Measurements from ENCODE around the gene TNFSF4. TPM values are rescaled to one million over a fixed set of nuclear protein-coding genes. Genes with fewer than 3 reads are reported as not detected.
"Not testable (repeated sequence)": the region's sequence is repeated elsewhere in the genome, so short reads cannot be mapped to it uniquely, and the experiment has no call there.

TNFSF4 gene, protein sequence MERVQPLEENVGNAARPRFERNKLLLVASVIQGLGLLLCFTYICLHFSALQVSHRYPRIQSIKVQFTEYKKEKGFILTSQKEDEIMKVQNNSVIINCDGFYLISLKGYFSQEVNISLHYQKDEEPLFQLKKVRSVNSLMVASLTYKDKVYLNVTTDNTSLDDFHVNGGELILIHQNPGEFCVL
- polyA plus RNA-seq (ENCODE audit: insufficient read length) = 2.5 TPM

DNA sequence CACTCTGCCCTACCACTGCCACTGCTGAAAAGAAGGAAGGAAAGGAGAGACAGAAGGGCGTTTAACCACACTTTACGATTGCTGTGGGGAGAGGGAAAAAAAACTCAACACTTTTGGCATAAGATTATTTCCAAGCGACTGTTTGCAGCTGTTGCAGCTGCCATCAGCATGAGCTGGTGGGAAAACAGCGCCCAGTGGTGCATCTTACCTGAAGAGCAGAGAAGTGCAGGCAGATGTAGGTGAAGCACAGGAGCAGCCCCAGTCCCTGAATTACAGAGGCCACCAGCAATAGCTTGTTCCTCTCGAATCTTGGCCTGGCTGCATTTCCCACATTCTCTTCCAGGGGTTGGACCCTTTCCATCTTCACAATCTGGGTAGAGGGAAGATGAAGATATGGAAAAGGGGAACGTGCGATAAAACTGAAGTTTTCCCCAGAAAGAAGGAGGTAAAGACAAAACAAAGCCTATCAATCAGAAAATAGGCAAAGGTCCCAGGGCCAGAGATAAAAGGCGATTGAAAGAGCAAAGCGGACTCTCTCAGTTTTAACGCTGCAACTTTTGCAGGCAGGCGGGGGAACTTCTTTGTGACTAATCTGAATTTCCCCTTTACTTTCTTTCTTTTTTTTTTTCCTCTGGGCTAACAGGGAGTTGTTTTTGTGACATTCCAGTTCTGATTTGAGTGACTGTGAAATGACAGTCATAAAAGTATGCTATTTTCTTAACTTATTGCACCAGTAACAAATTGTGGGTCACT is at the start of gene TNFSF4:
TSS of gene TNFSF4 (minus strand) at position 516 of the 753 bp plus-strand sequence. CDS start at position 361, 155 bp downstream.
- peak; percentile 38 for DNase-seq

DNA sequence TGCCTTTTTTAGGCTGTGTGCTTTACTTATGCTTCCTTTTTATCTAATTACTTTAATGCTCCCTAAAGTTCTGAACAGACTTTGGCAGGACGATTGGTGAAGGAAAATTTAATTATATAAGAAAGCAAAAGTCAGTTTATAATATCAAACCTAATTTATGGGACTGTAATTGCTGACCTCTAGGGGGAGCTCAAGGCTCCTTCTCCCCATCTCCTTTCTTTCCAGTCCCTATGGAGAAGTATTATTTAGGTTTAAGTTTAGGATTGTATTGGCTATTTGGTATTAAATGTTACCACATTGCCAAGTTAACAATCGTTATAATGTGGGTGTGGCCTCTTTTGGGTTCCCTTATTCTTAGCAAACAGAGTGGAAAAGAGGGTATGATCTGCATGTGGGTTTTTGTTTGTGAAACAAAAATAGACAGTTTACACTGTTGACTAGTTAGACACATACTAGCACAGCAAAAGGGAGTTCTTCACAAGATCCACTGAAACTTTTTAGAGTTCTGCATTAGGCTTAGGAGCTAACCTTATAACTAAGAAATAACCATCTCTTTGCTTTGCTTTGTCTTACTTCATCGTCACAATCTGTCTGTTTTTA is 48.2 kb upstream of the TNFSF4 start:
- DNase-seq = no peak

DNA sequence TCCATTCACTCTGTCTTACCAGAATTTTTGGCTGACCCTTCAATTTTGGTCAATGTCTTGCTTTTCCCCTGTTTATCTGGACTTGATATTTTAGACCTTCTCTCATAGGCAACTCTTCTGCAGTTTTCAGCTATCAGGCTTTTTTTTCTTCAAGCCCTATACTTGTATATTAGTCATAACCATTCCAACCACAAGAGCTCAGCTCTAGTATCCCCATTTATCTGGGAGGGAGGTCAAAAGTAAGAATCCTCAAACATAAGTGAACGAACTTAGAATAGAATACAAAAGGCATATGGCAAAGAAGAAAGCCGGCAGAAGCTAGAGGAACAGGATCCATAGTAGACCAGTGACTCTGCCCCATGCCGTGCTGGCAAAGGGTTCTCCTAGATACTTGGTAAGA is 45.9 kb upstream of the TNFSF4 start:
- no peak for DNase-seq

DNA sequence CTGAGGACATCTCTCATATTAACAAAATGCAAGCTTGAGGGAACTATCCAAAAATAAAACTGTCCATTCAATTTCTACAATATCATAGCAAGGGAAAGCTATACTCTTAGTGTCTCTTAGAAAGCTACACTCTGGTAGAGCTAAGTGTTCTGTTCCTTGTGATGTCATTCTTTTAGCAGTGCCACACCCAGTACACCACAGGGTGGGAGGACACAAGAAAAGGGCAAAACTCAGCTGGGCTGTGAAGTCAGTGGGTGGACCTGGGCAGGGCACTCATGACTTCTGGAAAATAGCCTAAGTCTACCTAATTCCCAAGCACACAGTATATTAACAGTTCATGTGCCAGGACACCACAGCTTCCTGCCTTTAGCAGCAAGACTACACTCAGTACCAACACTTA is 42.2 kb upstream of the TNFSF4 start:
- no peak for DNase-seq

DNA sequence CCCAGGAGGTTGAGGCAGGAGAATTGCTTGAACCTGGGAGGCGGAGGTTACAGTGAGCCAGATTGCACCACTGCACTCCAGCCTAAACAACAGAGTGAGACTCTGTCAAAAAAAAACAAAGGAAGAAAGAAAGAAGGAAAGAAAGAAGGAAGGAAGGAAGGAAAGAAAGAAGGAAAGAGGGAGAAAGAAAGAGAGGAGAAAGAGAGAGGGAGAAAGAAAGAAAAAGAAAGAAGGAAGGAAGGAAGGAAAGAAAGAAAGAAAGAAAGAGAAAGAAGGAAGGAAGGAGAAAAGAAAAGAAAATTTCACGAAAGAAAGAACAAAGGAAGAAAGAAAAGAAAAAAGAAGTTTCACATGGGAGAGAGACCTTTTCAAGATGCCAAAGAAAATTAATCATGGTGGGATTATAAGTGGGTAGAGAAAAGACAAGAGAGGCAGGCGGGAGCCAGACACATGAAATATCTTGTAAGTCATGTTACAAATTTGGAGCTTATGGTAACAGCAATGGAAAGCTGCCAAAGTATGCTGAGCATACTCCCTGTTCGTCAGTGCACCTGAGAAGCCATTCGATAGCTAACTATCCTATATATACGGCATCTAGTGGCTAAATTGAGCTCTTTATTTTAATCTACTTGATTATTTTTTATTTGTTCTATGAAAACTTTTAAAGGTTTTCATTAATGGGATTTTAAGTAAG is 41.3 kb upstream of the TNFSF4 start:
- DNase-seq = no peak

DNA sequence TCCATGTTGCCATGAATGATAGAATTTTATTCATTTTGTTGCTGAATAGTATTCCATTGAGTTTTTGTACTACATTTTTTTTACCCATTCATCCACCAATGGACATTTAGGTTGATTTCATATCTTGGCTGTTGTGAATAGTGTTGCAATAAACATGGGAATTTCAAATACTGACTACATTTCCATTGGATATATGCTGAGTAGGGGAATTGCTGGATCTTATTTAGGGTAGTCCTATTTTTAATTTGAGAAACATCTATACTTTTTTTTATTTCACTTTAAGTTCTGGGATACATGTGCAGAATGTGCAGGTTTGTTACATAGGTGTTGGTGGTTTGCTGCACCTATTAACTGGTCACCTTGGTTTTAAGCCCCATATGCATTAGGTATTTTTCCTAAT is 38.8 kb upstream of the TNFSF4 start:
- no peak for DNase-seq

DNA sequence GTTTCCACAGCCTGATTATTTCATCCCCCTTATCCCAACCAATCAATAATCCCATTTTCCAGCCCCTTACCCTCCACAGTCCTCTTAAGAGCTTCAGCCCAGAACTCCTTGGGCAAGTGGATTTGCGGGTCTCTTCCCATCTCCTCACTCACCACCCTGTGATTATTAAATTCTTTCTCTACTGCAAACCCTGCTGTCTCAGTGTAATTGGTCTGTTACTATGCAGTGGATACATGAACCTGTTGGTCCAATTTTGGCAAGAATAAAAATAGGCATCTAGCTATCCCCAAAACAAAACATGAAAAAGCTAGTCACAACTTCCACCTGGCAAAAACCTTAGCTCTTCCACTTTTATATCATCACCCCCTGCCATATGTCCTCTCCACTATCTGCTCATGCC is 36.2 kb upstream of the TNFSF4 start:
- no peak for DNase-seq

DNA sequence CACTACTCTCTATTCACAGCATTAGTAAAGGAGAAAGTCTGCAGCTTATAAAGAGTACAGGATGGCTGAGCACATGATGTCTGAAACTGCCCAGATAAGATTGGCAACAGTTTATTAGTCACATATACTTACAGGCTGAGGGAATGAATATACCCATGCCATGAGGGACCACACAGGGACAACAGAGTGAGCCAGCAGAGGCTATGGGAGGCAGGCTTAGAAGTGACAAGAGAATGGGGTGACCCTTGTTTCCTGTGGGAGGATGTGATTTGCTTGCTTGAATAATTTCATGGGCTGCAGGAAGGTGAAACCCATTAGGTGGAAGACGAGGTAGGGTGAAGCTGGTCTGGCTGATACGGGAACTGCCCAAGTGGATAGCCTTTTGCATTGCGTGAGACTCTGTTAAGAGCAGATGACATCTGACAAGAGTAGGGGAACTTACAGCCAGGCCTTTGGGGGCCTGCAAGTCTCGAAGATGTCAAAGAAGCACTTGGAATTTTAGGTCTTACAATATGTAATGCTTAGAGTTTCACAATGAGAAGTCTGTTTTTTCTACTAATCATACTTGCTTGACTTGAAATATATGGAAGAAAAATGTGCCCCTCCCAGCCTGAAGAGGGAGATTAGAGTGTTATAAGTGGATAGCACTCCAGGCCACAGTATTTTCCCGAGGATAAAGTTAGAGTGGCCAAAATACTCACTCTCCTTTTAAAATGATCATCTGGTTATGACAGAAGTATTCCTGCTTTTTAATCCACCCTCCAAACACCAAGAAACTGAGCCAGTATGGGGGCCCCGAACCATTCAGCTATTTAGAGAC is 34.6 kb upstream of the TNFSF4 start:
- DNase-seq = no peak

DNA sequence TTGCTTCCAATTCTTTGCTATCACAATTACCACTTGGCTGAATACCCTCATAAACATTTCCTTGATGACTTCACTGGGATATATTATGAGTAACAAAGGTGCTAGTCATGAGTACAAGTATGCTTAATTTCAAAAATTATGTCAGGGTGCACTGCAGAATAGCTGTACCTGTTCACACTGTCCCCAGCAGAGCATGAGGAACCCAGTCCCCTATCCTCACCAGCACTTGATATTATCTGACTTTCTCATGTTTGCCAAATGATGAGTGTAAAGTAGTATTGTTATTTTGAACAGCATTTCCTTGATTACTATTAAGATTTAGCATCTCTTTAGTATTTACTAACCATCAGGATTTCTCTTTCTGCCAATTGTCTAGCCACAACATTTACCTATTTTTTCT is 33.5 kb upstream of the TNFSF4 start:
- DNase-seq = no peak

DNA sequence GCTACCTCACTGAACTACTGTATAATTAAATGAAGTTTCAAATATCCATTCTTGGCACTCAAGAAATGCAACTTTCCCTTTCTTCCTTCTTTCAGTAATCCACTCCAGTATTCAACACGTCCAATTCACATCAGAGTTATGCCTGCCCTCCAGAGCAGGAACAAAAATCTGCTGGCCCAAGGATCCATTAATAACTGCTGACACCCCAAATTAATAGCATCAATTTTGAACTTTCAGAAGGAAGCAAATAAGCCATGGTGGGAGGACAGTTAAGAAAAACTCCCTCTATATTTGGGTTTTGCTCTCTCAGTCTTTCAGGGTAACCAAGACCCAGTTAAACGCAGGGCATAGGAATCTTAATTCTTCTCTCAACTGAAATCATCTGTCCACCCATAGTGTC is 31.9 kb upstream of the TNFSF4 start:
- DNase-seq = no peak

DNA sequence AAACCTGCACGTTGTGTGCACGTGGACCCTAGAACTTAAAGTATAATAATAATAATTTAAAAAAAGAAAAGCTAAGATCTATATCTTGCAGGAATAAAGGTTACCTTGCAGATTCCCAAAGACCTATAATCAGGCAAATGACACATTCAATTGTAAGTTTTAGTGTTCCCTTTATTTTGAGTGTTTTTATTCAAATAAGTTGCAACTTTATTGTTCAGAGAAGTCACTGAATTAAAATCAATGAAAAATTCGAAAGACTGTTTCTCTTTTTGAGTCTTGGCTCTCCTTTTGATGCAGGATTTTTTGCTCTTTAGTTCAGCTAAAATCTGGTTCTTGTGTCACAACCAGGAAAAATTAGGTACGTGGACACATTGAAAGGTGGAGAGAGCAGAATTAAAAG is 27.8 kb upstream of the TNFSF4 start:
- no peak for DNase-seq

DNA sequence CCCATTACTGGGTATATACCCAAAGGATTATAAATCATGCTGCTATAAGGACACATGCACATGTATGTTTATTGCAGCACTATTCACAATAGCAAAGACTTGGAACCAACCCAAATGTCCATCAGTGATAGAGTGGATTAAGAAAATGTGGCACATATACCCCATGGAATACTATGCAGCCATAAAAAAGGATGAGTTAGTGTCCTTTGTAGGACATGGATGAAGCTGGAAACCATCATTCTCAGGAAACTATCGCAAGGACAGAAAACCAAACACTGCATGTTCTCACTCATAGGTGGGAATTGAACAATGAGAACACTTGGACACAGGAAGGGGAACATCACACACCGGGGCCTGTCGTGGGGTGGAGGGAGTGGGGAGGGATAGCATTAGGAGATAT is 27.3 kb upstream of the TNFSF4 start:
- DNase-seq = not testable (repeated sequence)

DNA sequence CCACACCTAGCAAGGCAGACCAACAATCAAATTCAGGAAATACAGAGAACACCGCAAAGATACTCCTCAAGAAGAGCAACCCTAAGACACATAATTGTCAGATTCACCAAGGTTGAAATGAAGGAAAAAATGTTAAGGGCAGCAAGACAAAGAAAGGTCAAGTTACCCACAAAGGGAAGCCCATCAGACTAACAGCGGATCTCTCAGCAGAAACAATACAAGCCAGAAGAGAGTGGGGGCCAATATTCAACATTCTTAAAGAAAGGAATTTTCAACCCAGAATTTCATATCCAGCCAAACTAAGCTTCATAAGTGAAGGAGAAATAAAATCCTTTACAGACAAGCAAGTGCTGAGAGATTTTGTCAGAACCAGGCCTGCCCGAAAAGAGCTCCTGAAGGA is 21.9 kb upstream of the TNFSF4 start:
- DNase-seq = not testable (repeated sequence)

DNA sequence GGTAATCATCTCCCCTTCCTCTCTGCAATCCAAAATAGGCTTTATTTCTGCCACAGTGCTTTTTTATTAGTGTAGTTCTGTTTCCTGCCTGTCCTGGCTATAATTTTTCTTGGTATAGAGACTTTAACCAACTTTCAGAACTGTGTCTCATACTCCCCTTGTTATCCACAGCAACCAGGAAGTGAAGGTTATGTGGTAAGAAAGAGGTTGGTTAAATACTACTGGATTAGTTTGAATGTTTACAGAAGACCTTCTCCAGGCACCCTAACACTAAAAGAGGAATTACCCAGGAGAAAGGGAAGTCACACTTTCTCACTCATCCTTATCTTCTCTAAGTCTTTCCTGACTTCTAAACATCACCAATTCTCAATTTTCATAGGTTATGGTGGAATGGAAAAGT is 17.8 kb upstream of the TNFSF4 start:
- no peak for DNase-seq

DNA sequence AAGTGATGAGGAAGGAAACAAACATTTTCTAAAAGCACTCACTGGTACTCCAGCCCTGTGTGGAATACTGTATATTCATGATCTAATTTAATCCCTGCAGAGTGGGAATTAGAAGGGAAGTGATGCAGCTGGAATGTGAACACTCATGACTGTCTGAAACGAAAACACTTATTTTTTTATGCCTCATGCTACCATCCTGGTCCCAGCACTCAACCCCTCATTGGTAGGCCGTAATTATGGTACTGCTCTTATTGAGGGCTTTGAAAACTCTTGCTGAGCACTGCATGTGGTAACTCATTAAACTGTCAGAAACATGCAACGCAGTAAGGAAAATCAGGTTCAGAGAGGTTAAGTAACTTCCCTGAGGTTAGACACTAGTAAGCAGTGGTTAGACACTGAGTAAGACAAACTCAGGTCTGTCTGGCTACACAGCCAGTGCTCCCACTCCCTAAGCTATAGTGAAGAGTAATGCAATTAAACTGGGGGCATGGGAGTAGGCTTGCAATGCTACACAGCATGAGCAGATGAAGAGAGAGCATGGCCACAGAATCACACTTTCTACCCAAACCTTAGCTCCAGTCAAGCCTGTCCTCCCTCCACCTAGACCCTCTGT is 17.3 kb upstream of the TNFSF4 start:
- DNase-seq = no peak

DNA sequence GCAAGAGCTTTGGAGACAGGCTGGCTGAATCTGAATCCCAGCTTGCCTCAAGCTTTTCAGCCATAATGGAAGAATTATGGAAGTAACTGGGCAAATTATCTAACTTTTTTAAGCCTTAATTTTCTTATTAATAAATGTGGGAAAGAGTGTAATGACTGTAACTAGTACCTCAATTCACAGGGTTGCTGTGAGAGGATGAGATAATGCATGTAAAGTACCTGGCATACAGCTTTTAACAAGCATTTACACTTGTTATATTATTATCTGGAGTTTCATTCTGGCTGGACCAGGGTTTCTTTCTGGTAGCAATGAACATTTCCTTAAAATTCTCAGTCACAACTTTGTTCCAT is 15.9 kb upstream of the TNFSF4 start:
- DNase-seq = no peak

DNA sequence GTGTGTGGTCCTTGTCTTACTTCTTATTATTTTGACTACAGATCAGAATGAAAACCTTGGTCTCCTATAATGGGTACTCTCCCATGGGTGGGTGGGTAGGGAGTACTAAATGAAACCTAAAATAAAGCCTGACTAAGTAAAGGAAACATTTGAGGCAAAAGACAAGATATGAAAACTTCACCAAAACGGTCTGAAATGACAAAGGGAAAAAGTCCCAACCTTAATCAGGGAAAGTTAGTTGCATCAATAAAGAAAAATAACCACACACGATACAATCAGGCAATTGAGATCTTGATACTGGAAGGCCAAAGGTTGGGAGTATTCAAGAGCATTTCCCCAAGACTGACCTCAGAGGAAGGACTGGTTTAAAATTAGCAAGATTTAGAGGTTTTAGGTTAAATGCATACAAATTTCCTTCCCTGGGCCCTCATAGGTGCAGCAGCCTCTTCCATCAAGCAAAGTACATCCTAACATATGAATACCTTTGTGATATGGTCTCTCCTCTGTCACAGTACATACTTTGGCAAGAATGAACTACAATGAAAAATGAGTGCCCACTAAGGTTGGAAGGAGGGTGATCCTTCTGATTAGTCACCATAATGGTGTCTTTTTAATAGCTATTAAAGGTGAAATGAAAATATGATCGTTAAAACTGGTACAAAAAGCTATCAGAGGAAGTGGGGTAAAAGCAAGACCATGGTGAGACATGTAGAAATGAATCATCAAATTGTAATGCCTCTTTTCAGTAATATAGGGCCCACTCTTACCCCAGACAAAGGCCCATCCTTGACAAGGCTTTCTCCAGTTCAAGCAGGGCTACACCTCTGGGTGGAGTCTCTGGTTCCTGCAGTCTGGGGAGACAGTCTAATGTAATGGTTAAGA is 15.3 kb upstream of the TNFSF4 start:
- DNase-seq = no peak

DNA sequence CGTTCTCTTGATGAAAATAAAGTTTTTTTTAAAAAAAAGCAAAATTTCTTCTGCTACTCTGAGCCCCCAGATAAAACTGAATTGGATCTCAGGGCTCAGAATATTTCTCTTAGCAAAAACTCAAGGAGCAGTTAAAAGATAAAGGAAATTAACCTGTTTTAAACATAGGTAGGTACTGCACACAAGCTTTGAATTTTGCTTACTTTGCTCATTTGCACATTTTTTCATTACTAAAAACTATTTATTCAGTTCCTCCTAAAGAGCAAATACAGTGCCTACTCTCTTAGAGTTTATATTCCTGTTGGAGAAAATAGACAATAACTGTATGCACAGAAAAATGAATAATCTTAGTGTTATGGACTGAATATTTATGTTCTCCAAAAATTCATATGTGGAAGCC is 13.0 kb upstream of the TNFSF4 start:
- DNase-seq = no peak

DNA sequence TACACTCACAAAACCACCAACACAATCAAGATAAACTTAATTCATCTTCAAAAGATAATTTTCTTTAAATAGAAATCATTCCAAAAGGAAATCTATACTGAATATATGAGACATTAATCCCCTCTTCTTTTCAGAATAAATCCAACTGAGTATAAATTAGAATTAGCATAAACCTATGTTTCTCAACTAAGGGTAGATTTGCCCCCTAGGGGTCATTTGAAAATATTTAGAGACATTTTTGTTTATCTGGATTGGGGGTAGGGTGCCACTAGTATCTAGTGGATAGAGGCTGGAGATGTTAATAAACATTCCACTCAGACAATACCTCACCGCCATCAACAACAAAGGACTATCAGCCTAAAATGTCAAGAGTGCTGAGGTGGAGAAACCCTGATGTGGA is 6.5 kb upstream of the TNFSF4 start:
- DNase-seq = no peak

DNA sequence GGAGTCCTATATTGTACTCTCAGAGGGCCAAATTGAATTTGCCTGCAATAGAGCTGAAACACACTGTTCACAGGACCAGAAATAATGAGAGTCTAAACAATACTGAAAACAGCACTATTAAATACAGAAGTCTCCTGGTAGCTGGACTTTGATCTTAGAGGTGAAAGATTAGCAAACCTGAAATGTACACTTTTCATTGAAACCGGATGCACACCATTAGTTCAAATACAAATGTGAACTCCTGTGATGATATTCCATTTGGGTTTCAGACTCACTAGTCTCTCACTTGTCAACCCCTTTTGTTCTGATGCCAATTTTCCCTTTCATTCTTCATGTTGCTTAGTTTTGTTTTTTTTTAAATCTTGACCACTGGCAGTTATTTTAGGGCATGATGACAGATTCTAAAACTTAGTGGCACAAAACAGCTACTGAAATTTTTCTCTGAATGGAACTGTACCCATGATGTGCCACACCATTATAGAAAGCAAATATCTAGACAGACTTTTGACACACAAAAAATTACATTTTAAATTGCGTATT is 5.9 kb upstream of the TNFSF4 start:
- DNase-seq = no peak

DNA sequence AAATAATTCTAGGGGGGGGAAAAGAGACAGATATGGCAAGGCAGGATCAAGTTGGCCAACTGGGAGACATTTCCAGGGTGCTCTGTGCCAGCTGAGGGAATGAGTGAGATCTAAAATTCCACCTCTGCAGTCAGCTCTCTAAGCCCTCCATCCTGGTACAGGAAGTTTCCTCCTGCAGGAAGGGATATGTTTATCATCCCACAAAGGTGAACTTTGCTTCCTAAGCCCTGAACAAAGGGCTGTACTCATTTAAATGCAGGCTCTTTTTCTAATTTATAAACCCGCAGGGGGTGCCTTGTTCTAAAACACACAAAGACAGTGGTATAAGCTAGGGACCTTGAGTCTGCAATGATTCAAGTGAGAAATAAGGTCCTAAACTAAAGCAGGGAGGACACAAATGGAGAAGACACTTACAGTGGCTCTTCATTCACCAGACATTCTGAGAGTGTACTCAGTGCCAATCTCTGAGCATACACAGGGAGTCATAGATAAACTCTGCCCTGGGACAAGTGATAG is 3.6 kb upstream of the TNFSF4 start:
- DNase-seq = no peak
